Measurements from ENCODE around the gene CRPPA. TPM values are rescaled to one million over a fixed set of nuclear protein-coding genes. Genes with fewer than 3 reads are reported as not detected.
"Not testable (repeated sequence)": the region's sequence is repeated elsewhere in the genome, so short reads cannot be mapped to it uniquely, and the experiment has no call there.

CRPPA gene
- total and polyA plus RNA-seq, 2 of the 13 experiments (the other 11 are each of a cell fraction or from before 2014, with no cell fraction given), result 0.16 to 1.3 TPM

GRCh38 chr7:16456303-16456702 is 35.0 kb upstream of the CRPPA start:
- DNase-seq (ENCODE audit: low spot score); H3K27ac ChIP-seq (ENCODE audit: extremely low read length, insufficient read depth, low read length); H3K9ac ChIP-seq (ENCODE audit: insufficient read depth, low read depth, low read length); H2AFZ ChIP-seq (ENCODE audit: low read length); H3K4me3 ChIP-seq (replicated peaks in 1 of 3; ENCODE audit: insufficient read depth in 1 of 3, low read depth in 2 of 3, low read length in 3 of 3); H3K4me2 ChIP-seq (ENCODE audit: low read depth, low read length); in situ Hi-C loops (cut with HindIII; ENCODE audit: extremely low pct_ligation_motif_present, low pct_unique_long_range_greater_than_20kb); ATAC-seq; H3K27me3 ChIP-seq (ENCODE audit: control insufficient read depth in 1 of 2, insufficient read depth in 2 of 2, low read length in 2 of 2); H3K4me1 ChIP-seq (ENCODE audit: insufficient read depth, low read length); H3K9me3 ChIP-seq (ENCODE audit: low read length); POLR2A ChIA-PET; H3K79me2 ChIP-seq (ENCODE audit: insufficient read depth, low read length); intact Hi-C loops (cut with micrococcal nuclease; ENCODE audit: unreplicated experiment); H4K20me1 ChIP-seq (ENCODE audit: insufficient read depth, low read length); CTCF ChIA-PET (ENCODE audit: low intra/inter-chr PET ratio, low total read pairs); H3K36me3 ChIP-seq (replicated peaks in 1 of 2; ENCODE audit: control insufficient read depth in 1 of 2, insufficient read depth in 2 of 2, low read length in 2 of 2); BruUV-seq (replicated peaks); FAIRE-seq: not testable (repeated sequence)
- WGBS (ENCODE audit: low lambda C conversion rate), result 0% methylated on average over 1 of the region's 1 CpG

GRCh38 chr7:16455591-16455990 is 34.3 kb upstream of the CRPPA start:
- H2AFZ ChIP-seq (ENCODE audit: low read length), result no peak overlapping the region
- H3K79me2 ChIP-seq (ENCODE audit: insufficient read depth, low read length), result no peaks in the 10 kb centered on the region
- intact Hi-C loops (cut with micrococcal nuclease; ENCODE audit: unreplicated experiment), result no loop called here
- no peaks in the 10 kb centered on the region for H3K4me1 ChIP-seq (ENCODE audit: insufficient read depth, low read length)
- WGBS (ENCODE audit: low lambda C conversion rate), result 0% methylated on average over 1 of the region's 1 CpG
- CTCF ChIA-PET (ENCODE audit: low intra/inter-chr PET ratio, low total read pairs), result no interaction called here
- BruUV-seq (replicated peaks), result no TSS peak
- H3K27ac ChIP-seq (ENCODE audit: extremely low read length, insufficient read depth, low read length), result no peak overlapping the region
- H3K9me3 ChIP-seq (ENCODE audit: low read length), result no peaks in the 10 kb centered on the region
- no peaks in the 10 kb centered on the region for H3K27me3 ChIP-seq (ENCODE audit: control insufficient read depth in 1 of 2, insufficient read depth in 2 of 2, low read length in 2 of 2)
- no peak overlapping the region for H3K9ac ChIP-seq (ENCODE audit: insufficient read depth, low read depth, low read length)
- H3K4me3 ChIP-seq (replicated peaks in 1 of 3; ENCODE audit: insufficient read depth in 1 of 3, low read depth in 2 of 3, low read length in 3 of 3), result no peak overlapping the region
- DNase-seq (ENCODE audit: low spot score), result no peak
- no peaks in the 10 kb centered on the region for H3K36me3 ChIP-seq (replicated peaks in 1 of 2; ENCODE audit: control insufficient read depth in 1 of 2, insufficient read depth in 2 of 2, low read length in 2 of 2)
- H4K20me1 ChIP-seq (ENCODE audit: insufficient read depth, low read length), result no peaks in the 10 kb centered on the region
- no peak for FAIRE-seq
- in situ Hi-C loops (cut with HindIII; ENCODE audit: extremely low pct_ligation_motif_present, low pct_unique_long_range_greater_than_20kb), result no loop called here
- TF ChIP-seq TAF1 (CRISPR knock-in tag; IDR thresholded peaks at IDR 0.05) (no peak), FOXJ3 (CRISPR knock-in tag; IDR thresholded peaks at IDR 0.05; ENCODE audit: borderline replicate concordance) (no peak), MLX (CRISPR knock-in tag; IDR thresholded peaks at IDR 0.05) (no peak), ZSCAN20 (CRISPR knock-in tag; IDR thresholded peaks at IDR 0.05; ENCODE audit: borderline replicate concordance) (no peak), MLLT10 (CRISPR knock-in tag; IDR thresholded peaks at IDR 0.05) (no peak), ZNF614 (CRISPR knock-in tag; IDR thresholded peaks at IDR 0.05; ENCODE audit: borderline replicate concordance) (no peak), ETV6 (CRISPR knock-in tag; conservative IDR thresholded peaks at IDR 0.05) (no peak), TRIM22 (IDR thresholded peaks at IDR 0.05) (no peak), TERF1 (CRISPR knock-in tag; IDR thresholded peaks at IDR 0.05) (no peak), ZBTB39 (CRISPR knock-in tag; IDR thresholded peaks at IDR 0.05) (no peak), SP5 (CRISPR knock-in tag; IDR thresholded peaks at IDR 0.05; ENCODE audit: borderline replicate concordance, low read depth) (no peak)
- no peak for ATAC-seq
- H3K4me2 ChIP-seq (ENCODE audit: low read depth, low read length), result no peak overlapping the region
- POLR2A ChIA-PET, result no interaction called here
